Ectodermal cell (in vitro differentiated cells): Measurements from ENCODE around the gene NEB.
"Not testable (repeated sequence)": the region's sequence is repeated elsewhere in the genome, so short reads cannot be mapped to it uniquely, and the experiment has no call there.

Experiments
- H3K27ac ChIP-seq: 2 replicates; pipeline ENCODE4 v1.7.0; 2013; ENCODE audit warnings: mild to moderate bottlenecking, low read depth, low read length; ENCODE audit not compliant: insufficient read depth, poor library complexity, severe bottlenecking
- H3K27me3 ChIP-seq: 2 replicates; pipeline ENCODE4 v1.7.0; 2013; ENCODE audit warnings: mild to moderate bottlenecking, low read length; ENCODE audit not compliant: insufficient read depth, control insufficient read depth, poor library complexity, severe bottlenecking
- H3K36me3 ChIP-seq: one replicate; pipeline ENCODE4 v1.7.0; 2013; ENCODE audit warnings: low read length; ENCODE audit not compliant: control insufficient read depth, insufficient read depth
- H3K4me1 ChIP-seq: one replicate; pipeline ENCODE4 v1.7.0; 2013; ENCODE audit warnings: low read length; ENCODE audit not compliant: control insufficient read depth, insufficient read depth
- H3K4me3 ChIP-seq: 2 replicates; pipeline ENCODE4 v1.7.0; 2013; ENCODE audit warnings: low read depth, low read length, control low read depth; ENCODE audit not compliant: insufficient read depth
- H3K9me3 ChIP-seq: 2 replicates; pipeline ENCODE4 v1.7.0; 2013; ENCODE audit warnings: mild to moderate bottlenecking, low read length, moderate library complexity; ENCODE audit not compliant: control insufficient read depth
- WGBS, 2 experiments: methylation state at CpG; one replicate each; pipeline ENCODE4 v1.1.7; 2013; ENCODE audit warnings: missing lambda C conversion rate in 2 of 2; 5-methylcytosine and 5-hydroxymethylcytosine counted together

Gene NEB

DNA sequence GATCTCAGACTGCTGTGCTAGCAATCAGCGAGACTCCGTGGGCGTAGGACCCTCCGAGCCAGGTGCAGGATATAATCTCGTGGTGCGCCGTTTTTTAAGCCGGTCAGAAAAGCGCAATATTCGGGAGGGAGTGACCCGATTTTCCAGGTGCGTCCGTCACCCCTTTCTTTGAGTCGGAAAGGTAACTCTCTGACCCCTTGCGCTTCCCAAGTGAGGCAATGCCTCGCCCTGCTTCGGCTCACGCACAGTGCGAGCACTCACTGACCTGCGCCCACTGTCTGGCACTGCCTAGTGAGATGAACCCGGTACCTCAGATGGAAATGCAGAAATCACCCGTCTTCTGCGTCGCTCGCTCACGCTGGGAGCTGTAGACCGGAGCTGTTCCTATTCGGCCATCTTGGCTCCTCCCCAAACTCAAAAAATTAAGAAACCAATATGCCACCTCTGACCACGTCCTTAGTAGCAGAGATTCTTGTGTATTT lies 29.8 kb downstream of the NEB start:
- 82 to 87% methylated on average over 29 of the region's 29 CpGs for WGBS, 2 experiments
- not testable (repeated sequence) for H3K27ac ChIP-seq, H3K4me3 ChIP-seq, H3K27me3 ChIP-seq, H3K9me3 ChIP-seq, H3K4me1 ChIP-seq, H3K36me3 ChIP-seq

DNA sequence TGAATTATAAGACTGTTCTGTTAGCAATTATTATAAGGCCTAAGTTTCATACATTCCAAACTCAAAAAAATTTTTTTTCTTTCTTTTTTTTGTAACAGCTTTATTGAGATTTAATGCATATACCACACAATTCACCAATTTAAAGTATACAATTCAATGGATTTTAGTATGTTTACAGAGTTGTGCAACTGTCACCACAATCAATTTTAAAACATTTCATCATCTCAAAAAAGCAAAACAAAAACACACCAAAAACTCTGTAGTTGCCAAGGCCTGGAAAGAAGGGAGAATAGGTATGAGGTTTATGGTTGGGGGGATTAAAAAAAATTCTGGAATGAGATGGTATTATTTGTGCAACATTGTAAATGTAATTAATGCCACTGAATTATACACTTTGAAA lies 36.1 kb downstream of the NEB start:
- H3K27me3 ChIP-seq, H3K4me1 ChIP-seq, H3K4me3 ChIP-seq, H3K36me3 ChIP-seq, H3K27ac ChIP-seq, H3K9me3 ChIP-seq: not testable (repeated sequence)

DNA sequence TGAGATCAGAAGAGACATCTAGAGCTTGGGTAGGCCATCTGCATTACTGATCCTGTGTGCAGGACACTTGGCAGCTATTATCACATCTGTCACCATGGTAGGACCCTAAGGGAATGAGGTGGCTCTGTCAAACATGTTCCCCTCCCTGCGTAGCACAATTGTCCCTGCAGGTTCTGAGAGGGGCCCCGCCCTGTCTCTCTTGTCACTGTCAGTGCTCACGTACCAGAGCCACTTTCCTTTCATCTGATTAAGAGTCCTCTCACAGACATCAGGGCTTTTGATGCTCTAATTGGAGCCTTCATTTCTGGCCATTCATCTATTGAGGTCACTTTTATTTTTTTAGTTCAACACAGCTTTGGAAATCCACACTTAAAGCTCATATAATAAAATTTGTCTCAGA lies 38.5 kb downstream of the NEB start:
- WGBS, 2 experiments = 78 to 82% methylated on average over 3 of the region's 3 CpGs
- no peak overlapping the region for H3K4me3 ChIP-seq
- no peaks in the 10 kb centered on the region for H3K36me3 ChIP-seq
- H3K27ac ChIP-seq = no peak overlapping the region
- no peaks in the 10 kb centered on the region for H3K9me3 ChIP-seq
- H3K27me3 ChIP-seq = no peaks in the 10 kb centered on the region
- no peaks in the 10 kb centered on the region for H3K4me1 ChIP-seq

DNA sequence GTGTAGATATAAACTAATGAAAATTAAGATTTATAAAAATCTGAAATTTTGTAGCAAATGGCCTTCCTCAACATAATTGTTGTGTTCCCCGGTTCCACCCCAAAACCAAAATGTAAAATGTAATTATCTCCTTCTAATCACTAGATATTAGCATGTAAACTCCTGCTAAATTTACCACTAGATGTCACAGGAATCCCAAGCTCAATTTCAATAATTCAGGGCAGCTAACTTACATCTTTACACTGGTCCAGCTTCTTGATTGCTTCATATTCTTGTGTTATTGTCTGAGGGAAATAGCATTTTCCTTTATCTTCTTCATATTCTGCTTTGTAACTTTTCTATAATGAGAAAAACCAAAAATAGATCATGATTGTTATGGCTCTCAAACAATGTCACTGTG lies 42.6 kb downstream of the NEB start:
- H3K36me3 ChIP-seq = no peaks in the 10 kb centered on the region
- no peak overlapping the region for H3K27ac ChIP-seq
- no peaks in the 10 kb centered on the region for H3K9me3 ChIP-seq
- 91 to 100% methylated on average over 1 of the region's 1 CpG for WGBS, 2 experiments
- H3K4me1 ChIP-seq = no peaks in the 10 kb centered on the region
- H3K27me3 ChIP-seq = no peaks in the 10 kb centered on the region
- H3K4me3 ChIP-seq = no peak overlapping the region

DNA sequence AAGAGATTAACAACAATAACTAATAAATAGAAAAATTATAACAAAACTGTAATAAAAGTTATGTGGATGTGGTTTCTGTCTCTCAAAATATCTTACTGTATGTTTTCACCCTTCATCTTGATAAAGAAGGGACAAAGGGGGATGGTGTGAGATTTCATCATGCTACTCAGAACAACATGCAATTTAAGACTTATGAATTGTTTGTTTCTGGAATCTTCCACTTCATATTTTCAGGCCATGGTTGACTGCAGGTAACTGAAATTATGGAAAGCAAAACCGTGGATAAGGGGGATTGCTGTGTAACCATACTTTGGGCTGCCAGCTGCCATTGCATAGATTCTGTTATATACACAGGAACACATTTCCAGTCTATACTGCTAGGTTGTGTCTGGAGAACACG lies 45.6 kb downstream of the NEB start:
- 92 to 100% methylated on average over 1 of the region's 2 CpGs for WGBS, 2 experiments
- H3K4me3 ChIP-seq = no peak overlapping the region
- no peaks in the 10 kb centered on the region for H3K9me3 ChIP-seq

DNA sequence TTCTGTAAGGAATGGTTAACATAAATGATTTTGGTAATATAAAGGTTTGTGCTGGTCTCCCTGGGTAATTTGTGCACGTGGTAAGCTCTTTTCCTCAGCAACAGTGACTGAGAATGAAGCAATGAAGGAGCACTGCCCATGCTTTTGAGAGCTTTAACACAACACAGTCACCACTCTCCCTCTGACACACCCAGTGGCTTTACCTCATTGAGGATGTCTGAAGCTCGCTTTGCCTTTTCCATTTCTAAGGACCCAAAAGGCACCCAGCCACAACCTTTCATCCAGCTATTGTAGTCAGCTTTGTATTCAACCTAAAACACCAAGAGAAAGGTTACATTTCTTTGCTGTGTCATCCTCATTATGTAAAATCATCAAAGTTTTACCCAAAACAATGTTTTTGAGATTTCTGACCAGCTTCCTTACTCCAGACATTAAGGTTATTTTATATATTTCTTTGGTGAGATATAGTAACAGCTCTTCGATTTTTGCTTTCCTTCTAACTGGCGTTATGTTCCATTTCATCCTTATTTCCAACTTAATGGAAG lies 51.7 kb downstream of the NEB start:
- Histone ChIP-seq H3K36me3 (no peaks in the 10 kb centered on the region), H3K27ac (no peak overlapping the region), H3K4me1 (no peaks in the 10 kb centered on the region), H3K4me3 (no peak overlapping the region), H3K9me3 (no peaks in the 10 kb centered on the region), H3K27me3 (no peaks in the 10 kb centered on the region)
- WGBS, 2 experiments = 47 to 51% methylated on average over 4 of the region's 4 CpGs

More for the DNA sequence above, 45.6 kb downstream of the NEB start:
- H3K4me1 ChIP-seq = no peaks in the 10 kb centered on the region
- H3K36me3 ChIP-seq = no peaks in the 10 kb centered on the region
- no peaks in the 10 kb centered on the region for H3K27me3 ChIP-seq
- no peak overlapping the region for H3K27ac ChIP-seq

DNA sequence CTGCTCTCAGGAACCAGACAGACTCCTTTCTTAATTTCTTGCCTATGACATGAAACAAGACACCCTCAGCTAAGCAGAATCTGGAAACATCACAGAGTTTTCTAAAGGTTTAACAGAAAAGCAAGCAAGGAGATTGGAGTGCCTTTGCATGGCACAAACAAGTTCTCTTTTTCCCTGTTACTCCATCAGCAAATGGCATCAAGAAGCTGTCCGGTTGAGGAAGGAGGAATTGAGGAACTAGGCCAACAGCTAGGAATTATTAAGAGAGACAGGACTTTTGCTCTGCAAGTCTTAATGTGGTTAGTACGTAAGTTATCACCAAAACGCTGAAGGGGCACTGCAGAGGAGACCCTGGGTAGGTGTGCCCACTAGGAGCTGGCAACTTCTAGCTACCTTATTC lies 53.2 kb downstream of the NEB start:
- Histone ChIP-seq H3K36me3 (no peaks in the 10 kb centered on the region), H3K27ac (no peak overlapping the region), H3K4me1 (no peaks in the 10 kb centered on the region), H3K27me3 (no peaks in the 10 kb centered on the region), H3K4me3 (no peak overlapping the region), H3K9me3 (no peaks in the 10 kb centered on the region)
- 96 to 98% methylated on average over 3 of the region's 3 CpGs for WGBS, 2 experiments

DNA sequence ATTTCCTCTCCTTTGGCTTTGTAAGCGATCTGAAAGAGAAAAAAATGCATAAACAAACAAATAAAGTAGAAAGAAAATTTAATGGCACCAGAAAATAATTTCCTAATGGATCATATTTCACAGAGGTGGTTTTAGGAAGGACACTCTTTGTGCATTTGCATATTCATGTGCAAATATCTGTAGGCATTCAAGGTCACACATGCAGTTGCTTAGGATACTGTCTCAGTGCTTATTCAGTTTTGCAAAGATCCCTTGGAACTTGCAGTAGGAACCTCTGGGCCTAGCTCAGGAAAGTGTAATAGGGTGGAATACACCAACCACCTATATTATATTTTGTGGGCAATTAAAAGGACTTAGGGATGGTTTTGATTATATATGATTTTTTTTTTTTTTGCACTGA lies 54.3 kb downstream of the NEB start:
- Histone ChIP-seq H3K9me3 (no peaks in the 10 kb centered on the region), H3K4me1 (no peaks in the 10 kb centered on the region), H3K27ac (no peak overlapping the region), H3K27me3 (no peaks in the 10 kb centered on the region), H3K4me3 (no peak overlapping the region), H3K36me3 (no peaks in the 10 kb centered on the region)
- WGBS, 2 experiments = 100% methylated on average over 1 of the region's 1 CpG; no CpG with 5 or more reads in 1 of the 2 experiments

DNA sequence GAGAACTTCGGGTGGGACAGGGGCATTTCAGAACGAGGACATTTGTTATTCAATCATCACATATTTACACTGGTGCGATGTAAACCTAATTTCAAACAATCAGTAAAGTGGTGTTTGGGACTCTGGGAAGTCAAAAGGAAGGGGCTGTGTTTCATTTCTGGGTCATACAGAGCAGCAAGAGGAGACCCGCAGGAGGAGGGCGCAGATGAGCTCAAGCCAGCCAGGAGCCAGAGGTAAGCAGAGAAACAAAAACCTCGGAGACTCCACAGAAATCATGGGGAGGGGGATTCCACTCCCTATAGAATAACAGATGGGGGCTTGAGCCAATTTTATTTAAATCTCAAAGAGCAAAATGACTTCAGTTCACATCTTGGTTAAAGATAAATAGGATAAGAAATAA lies 55.4 kb downstream of the NEB start:
- Histone ChIP-seq H3K4me3 (no peak overlapping the region), H3K9me3 (no peaks in the 10 kb centered on the region), H3K27me3 (no peaks in the 10 kb centered on the region), H3K27ac (no peak overlapping the region), H3K36me3 (no peaks in the 10 kb centered on the region), H3K4me1 (no peaks in the 10 kb centered on the region)
- WGBS, 2 experiments = 84 to 87% methylated on average over 5 to 6 of the region's 6 CpGs

DNA sequence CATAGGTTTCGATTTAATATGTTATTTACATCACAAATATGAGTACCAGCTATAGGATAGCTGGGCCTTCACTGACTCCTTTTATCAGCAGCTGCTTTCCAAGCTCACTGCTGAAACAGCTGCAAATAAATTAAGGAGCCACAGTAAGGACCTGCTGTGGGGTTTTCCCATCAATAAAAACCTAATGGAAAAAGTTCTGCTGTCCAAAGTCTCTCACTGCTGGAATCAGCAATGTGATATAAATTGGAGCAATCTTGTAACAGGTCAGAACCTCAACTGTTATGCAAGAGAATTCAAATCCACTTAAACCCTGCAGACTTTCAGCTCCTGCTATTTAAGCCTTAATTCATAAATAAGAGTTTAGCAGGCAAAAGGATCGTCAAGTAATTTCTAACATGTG lies 61.3 kb downstream of the NEB start:
- no peaks in the 10 kb centered on the region for H3K36me3 ChIP-seq

DNA sequence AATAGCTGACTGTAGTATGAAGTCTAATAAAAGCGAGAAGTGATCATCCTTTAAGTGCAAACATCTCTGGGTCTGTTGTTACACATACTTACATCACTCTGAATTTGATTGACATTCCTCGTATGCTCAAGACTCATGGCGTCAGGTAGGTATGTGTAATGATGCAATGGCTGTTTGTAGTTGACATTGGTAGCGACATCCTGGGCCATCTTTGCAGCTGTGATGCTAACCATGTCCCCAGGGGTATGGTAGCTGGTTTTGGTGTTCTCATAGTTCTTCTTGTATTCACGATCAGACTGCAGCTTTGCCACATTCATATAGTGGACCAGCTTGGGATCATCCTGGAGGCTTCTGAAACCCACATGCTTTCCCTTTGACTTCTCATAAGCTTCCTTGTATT lies 62.0 kb downstream of the NEB start:
- H3K27ac ChIP-seq = no peak overlapping the region
- 92 to 96% methylated on average over 5 of the region's 5 CpGs for WGBS, 2 experiments
- H3K4me3 ChIP-seq = no peak overlapping the region
- no peaks in the 10 kb centered on the region for H3K27me3 ChIP-seq
- no peaks in the 10 kb centered on the region for H3K36me3 ChIP-seq
- H3K9me3 ChIP-seq = no peaks in the 10 kb centered on the region
- no peaks in the 10 kb centered on the region for H3K4me1 ChIP-seq

More for the DNA sequence above, 61.3 kb downstream of the NEB start:
- no peaks in the 10 kb centered on the region for H3K27me3 ChIP-seq
- H3K27ac ChIP-seq = no peak overlapping the region
- H3K9me3 ChIP-seq = no peaks in the 10 kb centered on the region
- no peak overlapping the region for H3K4me3 ChIP-seq
- 83 to 97% methylated on average over 1 to 2 of the region's 2 CpGs for WGBS, 2 experiments
- H3K4me1 ChIP-seq = no peaks in the 10 kb centered on the region
